ENCODE measurements around the gene TPRX2. TPM values are rescaled to one million over a fixed set of nuclear protein-coding genes. Genes with fewer than 3 reads are reported as not detected.

The TPRX2 gene
- total and polyA plus RNA-seq, 2 of the 8 experiments (the other 6 are each of a cell fraction or from before 2014, with no cell fraction given) = not detected

GRCh38 chr19:47820410-47820809 lies 38.6 kb upstream of the TPRX2 start:
- CTCF ChIA-PET (ENCODE audit: partially characterized antibody) = interaction anchor here (0.7 to 2.0 kb wide), 7 partner anchors 13 to 77 kb away, joined by 3 to 9 read pairs (median 4); no protein-coding TSS in a partner anchor
- H3K4me2 ChIP-seq (ENCODE audit: insufficient read depth in 1 of 2, low read depth in 2 of 2, low read length in 2 of 2) = peak overlapping the region in 1 of 2 experiments; percentile 48; a peak in 1 of 4 replicates
- TF ChIP-seq, protein P1, sequence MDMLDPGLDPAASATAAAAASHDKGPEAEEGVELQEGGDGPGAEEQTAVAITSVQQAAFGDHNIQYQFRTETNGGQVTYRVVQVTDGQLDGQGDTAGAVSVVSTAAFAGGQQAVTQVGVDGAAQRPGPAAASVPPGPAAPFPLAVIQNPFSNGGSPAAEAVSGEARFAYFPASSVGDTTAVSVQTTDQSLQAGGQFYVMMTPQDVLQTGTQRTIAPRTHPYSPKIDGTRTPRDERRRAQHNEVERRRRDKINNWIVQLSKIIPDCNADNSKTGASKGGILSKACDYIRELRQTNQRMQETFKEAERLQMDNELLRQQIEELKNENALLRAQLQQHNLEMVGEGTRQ (IDR thresholded peaks at IDR 0.05; ENCODE audit: low read length) = no peak
- TF ChIP-seq CTBP2 (IDR thresholded peaks at IDR 0.05; ENCODE audit: borderline replicate concordance, insufficient read depth, insufficient read length, low read length) = no peak
- no peak for TF ChIP-seq GABPA (IDR thresholded peaks at IDR 0.05; ENCODE audit: borderline replicate concordance, insufficient read depth, low read length)
- TF ChIP-seq, protein P2, sequence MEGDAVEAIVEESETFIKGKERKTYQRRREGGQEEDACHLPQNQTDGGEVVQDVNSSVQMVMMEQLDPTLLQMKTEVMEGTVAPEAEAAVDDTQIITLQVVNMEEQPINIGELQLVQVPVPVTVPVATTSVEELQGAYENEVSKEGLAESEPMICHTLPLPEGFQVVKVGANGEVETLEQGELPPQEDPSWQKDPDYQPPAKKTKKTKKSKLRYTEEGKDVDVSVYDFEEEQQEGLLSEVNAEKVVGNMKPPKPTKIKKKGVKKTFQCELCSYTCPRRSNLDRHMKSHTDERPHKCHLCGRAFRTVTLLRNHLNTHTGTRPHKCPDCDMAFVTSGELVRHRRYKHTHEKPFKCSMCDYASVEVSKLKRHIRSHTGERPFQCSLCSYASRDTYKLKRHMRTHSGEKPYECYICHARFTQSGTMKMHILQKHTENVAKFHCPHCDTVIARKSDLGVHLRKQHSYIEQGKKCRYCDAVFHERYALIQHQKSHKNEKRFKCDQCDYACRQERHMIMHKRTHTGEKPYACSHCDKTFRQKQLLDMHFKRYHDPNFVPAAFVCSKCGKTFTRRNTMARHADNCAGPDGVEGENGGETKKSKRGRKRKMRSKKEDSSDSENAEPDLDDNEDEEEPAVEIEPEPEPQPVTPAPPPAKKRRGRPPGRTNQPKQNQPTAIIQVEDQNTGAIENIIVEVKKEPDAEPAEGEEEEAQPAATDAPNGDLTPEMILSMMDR (IDR thresholded peaks at IDR 0.05; ENCODE audit: control extremely low read depth in 1 of 3, insufficient read depth in 1 of 3, low read depth in 1 of 3, low read length in 3 of 3) = no peak
- no peak for TF ChIP-seq POLR2AphosphoS5 (IDR thresholded peaks at IDR 0.05; ENCODE audit: low read depth, low read length)
- TF ChIP-seq CBX8 (IDR thresholded peaks at IDR 0.05; ENCODE audit: borderline replicate concordance, low read depth, low read length) = no peak
- no peak for TF ChIP-seq RAD21 (IDR thresholded peaks at IDR 0.05 in 1 of 2, conservative IDR thresholded peaks at IDR 0.05 in 1 of 2; ENCODE audit: low read depth in 2 of 2, low read length in 2 of 2)
- no peak for TF ChIP-seq KDM4A (IDR thresholded peaks at IDR 0.05; ENCODE audit: low read depth, low read length, severe bottlenecking)

More at GRCh38 chr19:47820410-47820809, 38.6 kb upstream of the TPRX2 start:
- H3K4ac ChIP-seq (replicated peaks; ENCODE audit: insufficient read length, low read depth, low read length) = no peak overlapping the region
- H3K27ac ChIP-seq (ENCODE audit: low read depth, low read length) = no peak overlapping the region
- no peak overlapping the region for H3K14ac ChIP-seq (ENCODE audit: insufficient read length)
- no peak overlapping the region for H4K8ac ChIP-seq (ENCODE audit: extremely low read depth, insufficient read depth, low read length)
- DNase-seq (ENCODE audit: low read depth in 1 of 2, low spot score in 2 of 2) (no peak), FAIRE-seq (no peak)
- peak overlapping the region; percentile 99 for H2BK20ac ChIP-seq (ENCODE audit: low read length)
- no peaks in the 10 kb centered on the region for H3K9me3 ChIP-seq (ENCODE audit: insufficient read depth in 2 of 2, low read depth in 1 of 2, low read length in 1 of 2)
- H3K79me2 ChIP-seq (ENCODE audit: control insufficient read depth in 1 of 2, insufficient read depth in 2 of 2, low read length in 2 of 2) = no peaks in the 10 kb centered on the region; a peak in 1 of 4 replicates
- 0 out of 2 replicates have a peak overlapping the region, but pooled peaks have one; percentile 53 for H2AK5ac ChIP-seq (ENCODE audit: low read depth, low read length)
- peak overlapping the region; percentile 99; the same call in 1 of the 2 replicates for H2BK15ac ChIP-seq (ENCODE audit: low read length)
- peak overlapping the region; percentile 31 for H4K91ac ChIP-seq (replicated peaks; ENCODE audit: insufficient read length, low read length)
- H3K79me1 ChIP-seq (ENCODE audit: low read depth, low read length) = no peaks in the 10 kb centered on the region
- WGBS, 2 experiments (ENCODE audit: extremely low coverage in 1 of 2, insufficient coverage in 1 of 2, insufficient read length in 1 of 2, insufficient replicate concordance in 2 of 2, low coverage in 1 of 2, low lambda C conversion rate in 2 of 2, missing lambda C conversion rate in 1 of 2) = 85% methylated on average over 2 of the region's 2 CpGs; no CpG with 5 or more reads in 1 of the 2 experiments
- H3K27me3 ChIP-seq (replicated peaks in 1 of 4; ENCODE audit: control insufficient read depth in 3 of 4, extremely low read depth in 1 of 4, insufficient read depth in 3 of 4, low read length in 3 of 4) = no peaks in the 10 kb centered on the region
- POLR2A ChIA-PET (ENCODE audit: partially characterized antibody) = interaction anchor here (0.6 to 1.3 kb wide), 3 partner anchors 8 to 29 kb away, joined by 3 to 11 read pairs (median 6); no protein-coding TSS in a partner anchor
- H4K5ac ChIP-seq (ENCODE audit: insufficient read length, low read depth, low read length) = no peak overlapping the region
- peak overlapping the region; percentile 90; the same call in 1 of the 2 replicates for H2BK12ac ChIP-seq (ENCODE audit: low read depth, low read length)
- no peak overlapping the region for H3K23ac ChIP-seq (ENCODE audit: insufficient read length)
- no peak overlapping the region for H3K56ac ChIP-seq (replicated peaks; ENCODE audit: insufficient read length, low read depth, low read length)
- no peak overlapping the region for H3K4me3 ChIP-seq (ENCODE audit: extremely low read depth in 1 of 4, insufficient read depth in 2 of 4, low read depth in 3 of 4, low read length in 4 of 4)
- H4K20me1 ChIP-seq (replicated peaks in 1 of 2; ENCODE audit: control insufficient read depth in 1 of 2, insufficient read depth in 2 of 2, low read length in 2 of 2) = no peaks in the 10 kb centered on the region
- 0 out of 7 replicates have a peak overlapping the region, but pooled peaks of 1 of the 4 experiments have one; percentile 40 for H3K9ac ChIP-seq (replicated peaks in 1 of 4; ENCODE audit: extremely low read depth in 1 of 4, low read depth in 3 of 4, low read length in 3 of 4)
- no peak overlapping the region for H2BK120ac ChIP-seq (replicated peaks; ENCODE audit: low read depth, low read length)
- peak overlapping the region; percentile 83; the same call in 1 of the 2 replicates for H3K18ac ChIP-seq (ENCODE audit: extremely low read depth, low read length)
- H3K4me1 ChIP-seq (replicated peaks in 1 of 4; ENCODE audit: control insufficient read depth in 3 of 4, insufficient read depth in 4 of 4, low read length in 3 of 4) = peaks cover 0 to 19% (median 11%) of the 10 kb centered on the region in 4 experiments; a peak in 6 of 7 replicates
- H3K23me2 ChIP-seq (ENCODE audit: low read depth, low read length) = peaks cover 4% of the 10 kb centered on the region; the same call in 1 of the 2 replicates
- H2BK5ac ChIP-seq (ENCODE audit: low read depth, low read length) = no peak overlapping the region; the same call in 1 of the 2 replicates
- no peaks in the 10 kb centered on the region for H3K36me3 ChIP-seq (ENCODE audit: control insufficient read depth in 2 of 4, insufficient read depth in 4 of 4, low read length in 3 of 4)
- 0 out of 2 replicates have a peak overlapping the region, but pooled peaks have one; percentile 70 for H2AFZ ChIP-seq (ENCODE audit: low read length)

Data from H1 (cell line).